Sciatic nerve (tissue), 2 donors: ENCODE measurements around the gene HECA. TPM values are rescaled to one million over a fixed set of nuclear protein-coding genes. Genes with fewer than 3 reads are reported as not detected.
"Not testable (repeated sequence)": the region's sequence is repeated elsewhere in the genome, so short reads cannot be mapped to it uniquely, and the experiment has no call there.

ENCODE experiments used
- ATAC-seq: fragments of 200-7000 bp; cut with Tn5 transposase; one replicate; pipeline ENCODE4 v1.9.1; 2020; ENCODE audit warnings: mild to moderate bottlenecking, moderate library complexity
- DNase-seq: peaks from one replicate; pipeline ENCODE4 v3.0.0-alpha.2; 2020; ENCODE audit warnings: low spot score
- intact Hi-C: fragments of 100-400 bp; cut with DNase I; formaldehyde crosslinking; loops from one replicate; pipeline ENCODE4 v1.14.2; 2022
- total RNA-seq: library from RNA; stranded (reverse); fragmentation: NEBNext Ultra II Directional; extraction: Animal tissue kit (Norgen Biotek cat#: 25700); gene quantifications from one replicate; pipeline ENCODE4 v1.2.1, GENCODE V29; 2021
- donor health status: DM: no; HTN: no; CAD: no.
- donor health status: DM: no; HTN: no; CAD: no.

Gene HECA
- total RNA-seq, 1 donor from 2014 or later = 36.2 TPM

- intact Hi-C loops = no loop called here
- DNase-seq = no peak
- no peak for ATAC-seq
Observed at GRCh38 chr6:139154881-139155547, 20.1 kb downstream of the HECA start.

- intact Hi-C loops = no loop called here
- no peak for ATAC-seq
- DNase-seq = no peak
Observed at GRCh38 chr6:139156102-139156501, 21.2 kb downstream of the HECA start.

- DNase-seq (no peak), ATAC-seq (no peak)
- intact Hi-C loops = no loop called here
Observed at GRCh38 chr6:139156551-139156950, 21.7 kb downstream of the HECA start.

- ATAC-seq, DNase-seq, intact Hi-C loops: not testable (repeated sequence)
Observed at GRCh38 chr6:139157086-139157485, 22.2 kb downstream of the HECA start.

GRCh38 chr6:139159016-139159415 is 24.1 kb downstream of the HECA start:
- no peak for ATAC-seq
- intact Hi-C loops = no loop called here
- no peak for DNase-seq

- no peak for DNase-seq
- no peak for ATAC-seq
- intact Hi-C loops = no loop called here
Observed at GRCh38 chr6:139161169-139161568, 26.3 kb downstream of the HECA start.

GRCh38 chr6:139161817-139162284 is 27.0 kb downstream of the HECA start:
- intact Hi-C loops = no loop called here
- ATAC-seq (peak; percentile 21), DNase-seq (no peak)

- DNase-seq (no peak), ATAC-seq (peak; percentile 9)
- intact Hi-C loops = no loop called here
Observed at GRCh38 chr6:139164001-139164400, 29.1 kb downstream of the HECA start.

GRCh38 chr6:139165324-139165723 is 30.4 kb downstream of the HECA start:
- ATAC-seq (no peak), DNase-seq (no peak)
- intact Hi-C loops = no loop called here

GRCh38 chr6:139166238-139166955 is 31.5 kb downstream of the HECA start:
- no peak for DNase-seq
- intact Hi-C loops = no loop called here
- ATAC-seq = no peak

- ATAC-seq (no peak), DNase-seq (no peak)
- intact Hi-C loops = no loop called here
Observed at GRCh38 chr6:139166956-139167313, 32.1 kb downstream of the HECA start.

GRCh38 chr6:139172151-139172550 is 37.3 kb downstream of the HECA start:
- DNase-seq (no peak), ATAC-seq (no peak)
- intact Hi-C loops = no loop called here

- ATAC-seq (no peak), DNase-seq (no peak)
- intact Hi-C loops = no loop called here
Observed at GRCh38 chr6:139172567-139172966, 37.7 kb downstream of the HECA start.

GRCh38 chr6:139173172-139173571 is 38.3 kb downstream of the HECA start:
- ATAC-seq = no peak
- intact Hi-C loops = no loop called here
- no peak for DNase-seq

GRCh38 chr6:139173822-139174221 is 38.9 kb downstream of the HECA start:
- intact Hi-C loops = no loop called here
- ATAC-seq (no peak), DNase-seq (no peak)

- no peak for ATAC-seq
- intact Hi-C loops = no loop called here
Observed at GRCh38 chr6:139174961-139175360, 40.1 kb downstream of the HECA start.

GRCh38 chr6:139175389-139175948 is 40.6 kb downstream of the HECA start:
- DNase-seq = no peak
- no peak for ATAC-seq

More at GRCh38 chr6:139174961-139175360, 40.1 kb downstream of the HECA start:
- DNase-seq = no peak

GRCh38 chr6:139181236-139181635 is 46.4 kb downstream of the HECA start:
- intact Hi-C loops = no loop called here
- DNase-seq = no peak
- ATAC-seq = no peak

More at GRCh38 chr6:139175389-139175948, 40.6 kb downstream of the HECA start:
- intact Hi-C loops = no loop called here

- DNase-seq (no peak), ATAC-seq (no peak)
- intact Hi-C loops = no loop called here
Observed at GRCh38 chr6:139184047-139184446, 49.2 kb downstream of the HECA start.

GRCh38 chr6:139184459-139184858 is 49.6 kb downstream of the HECA start:
- DNase-seq = no peak
- no peak for ATAC-seq
- intact Hi-C loops = no loop called here
